Transverse colon (tissue), 4 donors: ENCODE measurements around the gene MASTL. TPM values are rescaled to one million over a fixed set of nuclear protein-coding genes. Genes with fewer than 3 reads are reported as not detected.
"Not testable (repeated sequence)": the region's sequence is repeated elsewhere in the genome, so short reads cannot be mapped to it uniquely, and the experiment has no call there.

Source experiments
- DNase-seq: peaks from one replicate; pipeline ENCODE4 v3.0.0-alpha.2; 2019
- H3K27ac ChIP-seq, 4 donors: fragments of 200-600 bp; sonication (generic); 2 replicates each; pipeline ENCODE4 v1.5.1; 2016 to 2018; ENCODE audit warnings: inconsistent platforms in 4 of 4
- H3K27me3 ChIP-seq: fragments of 200-600 bp; sonication (generic); 2 replicates; pipeline ENCODE4 v1.5.1; 2017; ENCODE audit warnings: inconsistent platforms
- H3K36me3 ChIP-seq, 4 donors: fragments of 200-600 bp; sonication (generic); 2 replicates each; pipeline ENCODE4 v1.5.1; 2017 to 2019; ENCODE audit warnings: inconsistent platforms in 4 of 4
- H3K4me1 ChIP-seq, 4 donors: fragments of 200-600 bp; sonication (generic); 2 replicates each; pipeline ENCODE4 v1.5.1; 2017 to 2020; ENCODE audit warnings: inconsistent platforms in 4 of 4
- H3K4me3 ChIP-seq, 4 donors: fragments of 200-600 bp; sonication (generic); 1 replicate in 1 of 4; 2 replicates in 3 of 4; pipeline versions ENCODE4 v1.5.1 to v1.6.1; 2017 to 2019; ENCODE audit warnings: inconsistent platforms in 4 of 4
- H3K9me3 ChIP-seq, 2 donors: fragments of 200-600 bp; sonication (generic); 2 replicates each; pipeline ENCODE4 v1.5.1; 2017 to 2019; ENCODE audit warnings: inconsistent platforms in 2 of 2
- CTCF ChIP-seq, 5 experiments: fragments of 200-600 bp in 3 of 5; fragments of 450-650 bp in 2 of 5; sonication (generic) in 3 of 5; IDR thresholded peaks; 1 replicate in 2 of 5; 2 replicates in 3 of 5; pipeline ENCODE4 v1.5.1; 2016 to 2017; ENCODE audit warnings: antibody characterized with exemption in 5 of 5, inconsistent platforms in 3 of 5, mild to moderate bottlenecking in 2 of 5, moderate library complexity in 1 of 5
- EP300 ChIP-seq: sonication (generic); formaldehyde crosslinking; IDR thresholded peaks from one replicate; pipeline ENCODE4 v1.6.1; 2017; ENCODE audit warnings: antibody characterized with exemption, low read depth
- POLR2A ChIP-seq: fragments of 450-650 bp; IDR thresholded peaks from one replicate; pipeline ENCODE4 v1.6.1; 2016; ENCODE audit warnings: antibody characterized with exemption, mild to moderate bottlenecking, moderate library complexity
- POLR2AphosphoS5 ChIP-seq, 3 donors: sonication (generic); formaldehyde crosslinking; IDR thresholded peaks; one replicate each; pipeline ENCODE4 v1.6.1; 2016; ENCODE audit warnings: antibody characterized with exemption in 3 of 3
- WGBS, 2 donors: methylation state at CpG; one replicate each; pipeline ENCODE4 v1.1.5; 2018; ENCODE audit warnings: low coverage in 1 of 2; 5-methylcytosine and 5-hydroxymethylcytosine counted together
- in situ Hi-C, 4 donors: fragments of 200-750 bp; cut with MboI; loops; one replicate each; pipeline versions ENCODE4 v1.15.0 to v1.15.1; 2017; ENCODE audit warnings: low sequenced_read_pairs in 3 of 4, low pct_ligation_motif_present in 1 of 4, low pct_unique_long_range_greater_than_20kb in 1 of 4
- intact Hi-C: fragments of 100-400 bp; cut with DNase I; formaldehyde crosslinking; loops from one replicate; pipeline ENCODE4 v1.15.1; 2023; ENCODE audit warnings: low total_unique reads
- total RNA-seq, 4 donors: library from RNA; depleted of rRNA; stranded (reverse); fragments of >200 nt; gene quantifications; one replicate each; pipeline ENCODE4 v1.1.0, GENCODE V29; 2016

Gene MASTL
- total RNA-seq, 4 donors from 2014 or later = 1.6 to 7.6 (median 6.0) TPM

GRCh38 chr10:27152687-27153086 is 2.5 kb upstream of the MASTL start:
- in situ Hi-C loops = no loop called here
- Histone ChIP-seq H3K9me3 (no peaks in the 10 kb centered on the region), H3K4me1 (peaks cover 16 to 42% (median 18%) of the 10 kb centered on the region in 4 donors), H3K27ac (no peak overlapping the region), H3K36me3 (peaks cover 0 to 6% (median 3%) of the 10 kb centered on the region in 4 donors), H3K4me3 (peak overlapping the region in 2 of 4 donors; percentile 85 to 95), H3K27me3 (no peaks in the 10 kb centered on the region)
- TF ChIP-seq POLR2AphosphoS5 (IDR thresholded peaks at IDR 0.05) = no peak
- intact Hi-C loops = no loop called here
- no peak for DNase-seq

- Histone ChIP-seq H3K27ac (peak overlapping the region in 3 of 4 donors; percentile 95 to 100 (median 98)), H3K9me3 (no peaks in the 10 kb centered on the region), H3K4me1 (peaks cover 16 to 42% (median 18%) of the 10 kb centered on the region in 4 donors), H3K27me3 (no peaks in the 10 kb centered on the region), H3K36me3 (peaks cover 0 to under 1% (median 0%) of the 10 kb centered on the region in 4 donors), H3K4me3 (peak overlapping the region; percentile 64 to 95 (median 81))
- WGBS, 2 donors = 5 to 7% methylated on average over 6 of the region's 6 CpGs
- intact Hi-C loops (no loop called here), in situ Hi-C loops (no loop called here)
- TF ChIP-seq CTCF (IDR thresholded peaks at IDR 0.05) = no peak
- DNase-seq = no peak
These were observed 1.8 kb upstream of the MASTL start for GRCh38 chr10:27153329-27153728.

- Histone ChIP-seq H3K27ac (peak overlapping the region; percentile 95 to 100 (median 99)), H3K36me3 (peaks cover 0 to 6% (median under 1%) of the 10 kb centered on the region in 4 donors), H3K27me3 (no peaks in the 10 kb centered on the region), H3K4me3 (peak overlapping the region; percentile 64 to 95 (median 81)), H3K9me3 (no peaks in the 10 kb centered on the region), H3K4me1 (peaks cover 16 to 42% (median 18%) of the 10 kb centered on the region in 4 donors)
- 0% methylated on average over 3 to 18 of the region's 18 CpGs for WGBS, 2 donors
- TF ChIP-seq EP300 = no peak
- TF ChIP-seq POLR2A = no peak
- no peak for TF ChIP-seq POLR2AphosphoS5 (IDR thresholded peaks at IDR 0.05)
- no peak for TF ChIP-seq CTCF (IDR thresholded peaks at IDR 0.05)
- no peak for DNase-seq
- in situ Hi-C loops (no loop called here), intact Hi-C loops (no loop called here)
These were observed 1.3 kb upstream of the MASTL start for GRCh38 chr10:27153845-27154193.

- peak; percentile 35 for DNase-seq
- Histone ChIP-seq H3K27ac (peak overlapping the region; percentile 95 to 100 (median 99)), H3K4me1 (peaks cover 12 to 31% (median 17%) of the 10 kb centered on the region in 4 donors), H3K36me3 (peaks cover 0 to 27% (median 9%) of the 10 kb centered on the region in 4 donors), H3K4me3 (peak overlapping the region in 3 of 4 donors; percentile 64 to 95 (median 85))
- 72 to 82% methylated on average over 6 to 17 of the region's 17 CpGs for WGBS, 2 donors
- intact Hi-C loops, in situ Hi-C loops, H3K9me3 ChIP-seq, H3K27me3 ChIP-seq: not testable (repeated sequence)
These were observed 1.4 kb downstream of the MASTL start for GRCh38 chr10:27156566-27156965.

GRCh38 chr10:27157150-27157549 is 2.0 kb downstream of the MASTL start:
- TF ChIP-seq EP300 = no peak
- TF ChIP-seq CTCF (IDR thresholded peaks at IDR 0.05) = no peak
- no peak for TF ChIP-seq POLR2A
- Histone ChIP-seq H3K9me3 (no peaks in the 10 kb centered on the region), H3K4me1 (peaks cover 10 to 28% (median 17%) of the 10 kb centered on the region in 4 donors), H3K27me3 (no peaks in the 10 kb centered on the region), H3K27ac (peak overlapping the region in 2 of 4 donors; percentile 98 to 100), H3K36me3 (peaks cover 0 to 33% (median 11%) of the 10 kb centered on the region in 4 donors), H3K4me3 (no peak overlapping the region)
- intact Hi-C loops = no loop called here
- 59 to 68% methylated on average over 2 of the region's 2 CpGs for WGBS, 2 donors
- in situ Hi-C loops = no loop called here
- DNase-seq = no peak
